ENCODE measurements around the gene ASCC2.

- TF ChIP-seq POLR2AphosphoS5 (IDR thresholded peaks at IDR 0.05) (no peak), CTCF (IDR thresholded peaks at IDR 0.05) (no peak)
Observed at GRCh38 chr22:29795663-29796062, 42.4 kb downstream of the ASCC2 start.

Measured in esophagus muscularis mucosa (tissue), 3 donors.